NCI-H2227 treated with DMSO at 0.1 percent for 48 hours (cell line): ENCODE results near the gene TTLL4.

Source experiments
- DNase-seq: peaks from one replicate; lab custom pipeline; 2025; lab: John Stamatoyannopoulos, UW

Gene TTLL4, protein sequence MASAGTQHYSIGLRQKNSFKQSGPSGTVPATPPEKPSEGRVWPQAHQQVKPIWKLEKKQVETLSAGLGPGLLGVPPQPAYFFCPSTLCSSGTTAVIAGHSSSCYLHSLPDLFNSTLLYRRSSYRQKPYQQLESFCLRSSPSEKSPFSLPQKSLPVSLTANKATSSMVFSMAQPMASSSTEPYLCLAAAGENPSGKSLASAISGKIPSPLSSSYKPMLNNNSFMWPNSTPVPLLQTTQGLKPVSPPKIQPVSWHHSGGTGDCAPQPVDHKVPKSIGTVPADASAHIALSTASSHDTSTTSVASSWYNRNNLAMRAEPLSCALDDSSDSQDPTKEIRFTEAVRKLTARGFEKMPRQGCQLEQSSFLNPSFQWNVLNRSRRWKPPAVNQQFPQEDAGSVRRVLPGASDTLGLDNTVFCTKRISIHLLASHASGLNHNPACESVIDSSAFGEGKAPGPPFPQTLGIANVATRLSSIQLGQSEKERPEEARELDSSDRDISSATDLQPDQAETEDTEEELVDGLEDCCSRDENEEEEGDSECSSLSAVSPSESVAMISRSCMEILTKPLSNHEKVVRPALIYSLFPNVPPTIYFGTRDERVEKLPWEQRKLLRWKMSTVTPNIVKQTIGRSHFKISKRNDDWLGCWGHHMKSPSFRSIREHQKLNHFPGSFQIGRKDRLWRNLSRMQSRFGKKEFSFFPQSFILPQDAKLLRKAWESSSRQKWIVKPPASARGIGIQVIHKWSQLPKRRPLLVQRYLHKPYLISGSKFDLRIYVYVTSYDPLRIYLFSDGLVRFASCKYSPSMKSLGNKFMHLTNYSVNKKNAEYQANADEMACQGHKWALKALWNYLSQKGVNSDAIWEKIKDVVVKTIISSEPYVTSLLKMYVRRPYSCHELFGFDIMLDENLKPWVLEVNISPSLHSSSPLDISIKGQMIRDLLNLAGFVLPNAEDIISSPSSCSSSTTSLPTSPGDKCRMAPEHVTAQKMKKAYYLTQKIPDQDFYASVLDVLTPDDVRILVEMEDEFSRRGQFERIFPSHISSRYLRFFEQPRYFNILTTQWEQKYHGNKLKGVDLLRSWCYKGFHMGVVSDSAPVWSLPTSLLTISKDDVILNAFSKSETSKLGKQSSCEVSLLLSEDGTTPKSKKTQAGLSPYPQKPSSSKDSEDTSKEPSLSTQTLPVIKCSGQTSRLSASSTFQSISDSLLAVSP

DNA sequence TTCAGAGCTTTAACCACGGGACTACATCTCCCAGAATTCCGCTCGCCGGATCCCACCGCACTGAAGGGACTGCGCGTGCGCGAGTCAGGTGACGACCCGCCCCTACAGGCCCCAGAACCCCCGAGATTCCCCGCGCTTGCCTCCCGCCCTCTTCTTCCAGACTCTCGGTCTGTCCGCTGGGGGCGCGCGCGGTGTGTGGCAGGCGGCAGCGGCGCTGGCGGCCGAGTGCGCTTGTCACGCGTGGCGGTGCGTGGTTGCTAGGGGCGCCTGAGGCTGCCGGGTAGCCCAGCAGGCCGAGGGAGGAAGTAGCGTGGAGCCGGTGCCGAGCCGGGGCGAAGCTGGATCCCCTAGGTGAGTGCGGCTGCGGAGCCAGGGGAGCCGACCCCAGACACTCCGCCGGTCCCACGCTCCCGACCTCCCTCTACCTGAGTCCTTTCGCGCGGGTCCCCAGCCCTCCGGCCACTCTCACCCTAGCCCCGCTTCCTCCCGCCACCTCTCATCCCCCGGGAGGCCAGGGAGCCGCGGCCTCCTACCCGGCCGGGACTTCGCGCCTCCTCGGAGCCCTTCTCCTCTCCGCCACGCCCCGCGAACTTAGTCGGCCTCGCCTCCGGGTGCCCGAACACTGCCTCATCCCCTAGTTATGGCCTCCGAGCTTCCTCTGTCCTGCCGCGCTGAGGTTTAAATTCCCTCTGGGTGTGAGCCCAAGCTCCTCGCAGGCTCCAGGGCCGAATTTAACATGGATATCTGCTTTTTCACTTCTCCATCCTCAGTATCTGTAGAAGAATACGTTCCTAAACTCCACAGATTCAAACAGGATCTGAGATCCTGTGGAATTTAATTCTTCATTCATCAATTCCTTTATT, at the start of gene TTLL4:
TTLL4 (plus strand) TSS at position 149 of the 863 bp plus-strand sequence. CDS start 26,842 bp downstream, outside the sequence.
- peak; percentile 97 for DNase-seq

DNA sequence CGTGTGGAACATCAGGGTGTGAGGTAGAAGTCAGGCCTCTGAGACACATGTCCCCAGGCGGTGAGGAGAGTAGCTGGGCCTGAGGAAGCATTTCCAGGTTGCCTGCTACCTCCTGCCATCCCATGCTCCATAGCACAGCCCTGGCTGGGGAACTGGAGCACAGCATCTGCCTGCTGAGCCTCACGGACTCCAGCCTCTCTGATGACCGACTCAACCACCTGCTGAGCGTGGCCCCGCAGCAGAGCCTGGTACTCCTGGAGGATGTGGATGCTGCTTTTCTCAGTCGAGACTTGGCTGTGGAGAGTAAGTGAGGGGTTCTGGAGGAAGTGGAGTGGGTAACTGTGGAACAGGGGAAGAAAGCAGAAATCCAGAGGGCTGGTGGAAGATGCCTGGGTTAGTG, 48.3 kb upstream of the TTLL4 start:
- no peak for DNase-seq

DNA sequence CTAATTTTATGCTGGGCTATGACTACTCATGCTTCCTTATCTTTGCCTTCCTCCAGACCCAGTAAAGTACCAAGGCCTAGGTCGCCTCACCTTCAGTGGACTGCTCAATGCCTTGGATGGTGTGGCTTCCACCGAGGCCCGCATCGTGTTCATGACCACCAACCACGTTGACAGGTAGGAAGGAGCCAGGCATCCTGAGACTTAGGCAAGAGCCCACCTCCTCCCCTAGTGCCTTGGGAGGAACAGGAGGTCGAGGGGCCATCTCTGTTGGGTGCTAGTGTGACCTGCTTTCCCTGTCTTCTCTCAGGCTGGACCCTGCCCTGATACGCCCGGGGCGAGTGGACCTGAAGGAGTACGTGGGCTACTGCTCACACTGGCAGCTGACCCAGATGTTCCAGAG, 47.8 kb upstream of the TTLL4 start:
- no peak for DNase-seq

DNA sequence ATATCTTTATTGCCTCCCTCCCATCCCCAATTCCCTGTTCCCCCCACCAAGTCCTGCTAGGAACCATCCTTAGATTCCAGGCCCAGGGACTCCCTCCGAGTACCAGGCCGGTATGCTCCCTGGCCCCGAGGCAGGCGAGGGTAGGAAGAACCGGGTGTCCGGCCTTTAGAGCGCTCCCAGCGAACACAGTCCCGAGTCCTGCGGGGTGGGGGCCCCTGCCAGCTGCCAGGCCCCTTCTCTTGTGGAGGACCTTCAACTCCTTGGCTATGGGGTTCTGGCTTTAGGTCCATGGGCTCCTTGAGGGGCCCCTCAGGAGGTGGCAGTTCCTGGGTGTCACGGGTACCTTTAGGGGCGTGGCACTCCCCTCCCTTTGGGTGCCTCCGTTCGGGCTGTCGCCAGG, 46.7 kb upstream of the TTLL4 start:
- DNase-seq = no peak

DNA sequence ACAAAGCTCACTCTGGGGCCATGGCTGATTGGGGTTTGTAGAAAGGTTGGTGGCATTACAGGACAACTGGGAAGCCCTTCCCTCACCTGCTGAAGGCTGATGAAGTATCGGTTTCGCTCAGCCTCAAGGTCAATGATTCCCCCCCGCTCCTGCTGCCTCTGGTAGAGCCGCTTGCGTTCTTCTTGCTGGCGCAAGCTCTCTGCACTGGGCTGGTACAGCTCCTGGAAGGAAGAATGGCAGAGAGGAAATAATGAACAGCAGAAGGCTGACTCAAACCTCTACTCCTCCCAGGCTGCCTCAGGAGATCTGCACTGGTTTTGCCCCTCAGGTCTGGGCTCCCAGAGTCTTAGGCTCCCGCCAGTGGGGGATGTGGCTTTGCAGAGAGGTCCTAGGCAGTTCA, 46.0 kb upstream of the TTLL4 start:
- DNase-seq = no peak

DNA sequence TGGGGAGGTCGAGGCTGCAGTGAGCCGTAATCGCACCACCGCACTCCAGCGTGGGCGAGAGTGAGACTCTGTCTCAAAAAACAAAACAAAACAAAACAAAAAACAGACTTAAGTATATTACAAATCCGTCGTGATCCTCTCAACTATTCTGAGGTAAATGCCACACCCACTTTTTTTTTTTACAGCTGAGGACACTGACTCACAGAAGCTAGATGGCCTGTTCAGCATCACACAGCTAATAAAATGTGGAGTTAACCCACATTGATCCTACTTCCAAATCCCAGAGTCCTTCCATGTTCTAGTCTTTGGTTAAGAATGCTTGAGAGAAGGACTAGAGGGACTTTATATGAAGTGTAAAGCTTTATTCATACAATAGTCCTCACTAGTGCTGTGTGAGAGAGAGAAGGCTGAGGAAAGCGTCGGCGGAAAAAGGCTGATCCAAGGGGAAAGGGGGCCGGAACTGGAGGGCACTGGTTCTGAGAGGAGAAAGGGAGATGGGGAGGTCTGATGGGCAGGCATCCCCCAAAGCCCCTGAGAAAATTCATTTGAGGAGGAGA, 39.5 kb upstream of the TTLL4 start:
- DNase-seq = no peak

DNA sequence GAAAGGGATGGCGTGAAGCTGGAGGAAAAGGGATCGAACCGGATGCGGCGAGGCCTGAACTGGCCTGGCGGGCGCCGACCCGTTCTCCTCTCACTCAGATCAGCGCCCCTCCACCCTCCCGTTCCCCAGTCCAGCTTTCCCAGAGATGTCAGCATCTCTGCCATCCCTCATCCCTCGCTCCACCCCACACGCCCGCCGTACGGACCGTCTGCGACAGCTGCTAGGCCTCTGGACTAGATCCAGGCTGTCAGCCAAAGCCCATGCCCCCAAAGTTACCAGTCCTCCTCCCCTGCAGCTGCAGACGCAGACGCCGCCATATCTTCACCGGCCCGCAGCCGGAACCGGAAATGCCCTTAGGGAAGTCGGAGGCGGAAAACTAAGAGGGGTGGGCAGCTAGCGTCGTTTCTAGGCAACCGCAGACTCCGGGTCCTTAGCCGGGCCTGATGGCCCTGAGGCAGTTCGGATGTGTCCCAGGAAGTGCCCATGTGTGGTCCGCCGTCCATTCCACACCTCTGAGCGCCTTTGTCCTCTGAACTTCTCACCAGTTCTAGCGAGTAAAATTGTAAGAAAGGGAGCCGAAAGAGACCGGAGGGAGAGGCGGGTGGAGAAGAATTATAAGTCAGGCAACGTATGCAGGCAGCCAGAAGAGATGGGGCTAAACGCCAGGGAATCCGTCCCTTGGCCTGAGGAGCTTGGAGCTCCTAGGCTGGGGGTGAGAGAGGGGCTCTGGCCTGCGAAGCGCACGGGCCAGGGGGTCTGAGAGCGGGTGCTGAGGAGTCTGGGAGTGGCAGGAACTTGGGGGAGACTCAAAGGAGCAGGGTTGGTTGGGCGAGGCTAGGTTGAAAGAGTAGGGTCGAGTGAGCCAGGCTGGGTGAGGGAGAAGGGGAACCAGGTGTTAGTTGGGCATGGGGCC, 38.7 kb upstream of the TTLL4 start, which contains the start of the genes RNF25 and STK36:
RNF25 (minus strand) TSS at position 349 of the 913 bp plus-strand sequence; CDS start at position 317, 32 bp downstream.
STK36 (plus strand) TSS at position 433 of the 913 bp plus-strand sequence. CDS start 744 bp downstream, outside the sequence.
- DNase-seq = peak; percentile 94

DNA sequence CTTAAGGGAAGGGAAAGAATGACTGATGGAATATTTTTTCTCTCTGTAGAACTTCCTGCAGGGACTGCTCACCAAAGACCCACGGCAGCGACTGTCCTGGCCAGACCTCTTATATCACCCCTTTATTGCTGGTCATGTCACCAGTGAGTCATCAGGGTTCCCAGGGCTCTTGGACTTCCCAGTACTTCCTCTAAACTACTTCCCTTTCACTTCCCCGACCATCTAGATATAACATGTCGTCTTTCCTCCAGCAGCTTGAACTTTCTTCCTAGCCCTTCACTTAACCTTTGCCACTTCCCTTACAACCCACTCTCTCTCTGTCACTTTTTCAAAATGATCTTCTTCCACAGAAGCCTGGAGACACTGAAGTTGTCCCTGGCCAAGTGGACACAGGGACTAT, 31.5 kb upstream of the TTLL4 start:
- DNase-seq = no peak

DNA sequence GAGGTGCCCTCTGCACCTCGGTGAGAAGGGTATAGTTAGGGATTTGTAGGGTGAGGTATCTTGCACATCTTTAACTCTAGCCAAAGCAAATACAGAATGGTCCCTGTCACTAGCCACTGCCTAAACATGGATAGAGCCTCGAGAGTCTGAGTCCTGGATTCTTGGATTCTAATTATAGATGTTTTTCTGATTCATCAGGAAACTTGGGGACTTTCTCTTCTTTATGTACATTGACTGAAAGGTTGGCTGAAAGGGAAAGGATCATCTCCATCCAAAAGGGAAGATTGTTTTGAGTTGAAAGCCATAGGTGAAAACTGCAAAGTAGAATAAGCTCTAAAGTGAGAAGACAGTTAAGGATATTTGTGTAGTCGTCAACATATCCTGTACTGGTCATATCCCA, 30.6 kb upstream of the TTLL4 start:
- no peak for DNase-seq

DNA sequence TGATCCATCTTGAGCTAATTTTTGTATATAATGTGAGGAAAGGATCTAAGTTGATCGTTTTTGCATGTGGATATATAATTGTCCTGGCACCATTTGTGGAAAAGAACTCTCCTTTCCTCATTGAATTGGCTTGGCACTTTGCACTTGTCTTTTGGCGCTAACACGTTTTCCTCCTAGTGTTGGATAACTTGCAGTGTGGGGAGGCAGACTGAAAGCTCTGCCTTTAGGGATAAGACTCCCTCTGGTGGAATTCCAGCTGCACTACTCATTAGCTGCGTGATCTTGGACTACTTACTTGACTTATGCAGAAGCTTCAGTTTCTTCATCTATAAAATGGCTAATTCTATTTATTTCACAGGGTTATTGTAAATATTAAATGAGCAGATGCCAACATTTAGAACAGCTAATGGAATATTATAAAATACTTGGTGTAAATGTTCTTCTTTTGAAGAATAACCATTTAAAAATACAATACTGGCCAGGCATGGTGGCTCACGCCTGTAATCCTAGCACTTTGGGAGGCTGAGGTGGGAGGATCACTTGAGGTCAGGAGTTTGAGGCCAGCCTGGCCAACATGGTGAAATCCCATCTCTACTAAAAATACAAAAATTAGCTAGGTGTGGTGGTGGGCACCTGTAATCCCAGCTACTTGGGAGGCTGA, 23.1 kb upstream of the TTLL4 start:
- DNase-seq = peak; percentile 69

DNA sequence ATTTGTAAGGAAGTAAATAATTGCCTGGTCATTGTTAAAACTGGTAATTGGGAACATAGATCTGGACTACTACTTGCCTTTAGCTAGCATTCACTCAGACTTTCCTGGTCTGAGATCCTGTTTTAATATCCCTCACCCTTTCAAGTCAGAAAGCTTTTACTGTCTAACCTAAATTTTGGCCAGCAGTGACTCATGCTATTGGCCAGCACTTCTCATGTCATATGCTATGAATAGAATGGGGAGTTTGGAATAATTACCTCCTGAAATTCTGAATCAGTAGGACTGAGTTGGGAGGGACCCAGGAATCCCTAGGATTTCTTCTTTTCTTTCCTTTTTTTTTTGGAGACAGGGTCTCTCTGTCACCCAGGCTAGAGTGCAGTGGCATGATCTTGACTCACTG, 19.4 kb upstream of the TTLL4 start:
- DNase-seq = no peak

DNA sequence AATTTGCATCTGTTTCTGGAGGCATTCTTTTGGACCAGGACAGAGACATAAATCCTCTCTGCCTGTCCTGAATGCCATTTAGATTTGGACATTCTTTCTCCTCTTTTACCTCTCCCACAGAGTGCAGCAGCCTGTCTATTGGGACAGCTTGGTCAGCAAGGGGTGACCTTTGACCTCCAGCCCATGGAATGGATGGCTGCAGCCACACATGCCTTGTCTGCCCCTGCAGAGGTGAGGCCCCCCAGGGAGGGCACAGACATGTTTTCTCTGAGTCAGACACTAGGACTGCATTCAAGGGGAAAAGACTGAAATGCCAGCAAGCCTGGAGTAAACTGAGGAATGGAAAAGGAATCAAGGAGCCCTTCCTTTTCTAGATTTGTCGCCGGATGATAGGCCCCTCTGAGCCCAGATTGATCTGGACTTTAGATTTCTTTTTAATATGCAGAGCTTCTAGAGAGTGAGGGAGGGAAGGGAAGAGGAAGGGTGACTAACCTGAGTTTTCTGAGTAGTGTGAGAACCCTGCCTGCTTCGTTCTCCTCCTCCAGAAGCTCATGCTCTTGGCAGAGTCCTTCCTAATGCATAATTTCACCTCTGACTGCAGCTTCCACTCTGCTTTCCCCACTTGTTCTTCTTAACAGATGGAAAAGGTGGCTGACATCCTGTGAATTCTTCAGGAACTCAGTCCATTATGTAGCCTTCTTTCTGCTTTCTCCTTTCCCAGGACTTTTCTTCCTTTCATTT, 16.1 kb upstream of the TTLL4 start:
- no peak for DNase-seq

DNA sequence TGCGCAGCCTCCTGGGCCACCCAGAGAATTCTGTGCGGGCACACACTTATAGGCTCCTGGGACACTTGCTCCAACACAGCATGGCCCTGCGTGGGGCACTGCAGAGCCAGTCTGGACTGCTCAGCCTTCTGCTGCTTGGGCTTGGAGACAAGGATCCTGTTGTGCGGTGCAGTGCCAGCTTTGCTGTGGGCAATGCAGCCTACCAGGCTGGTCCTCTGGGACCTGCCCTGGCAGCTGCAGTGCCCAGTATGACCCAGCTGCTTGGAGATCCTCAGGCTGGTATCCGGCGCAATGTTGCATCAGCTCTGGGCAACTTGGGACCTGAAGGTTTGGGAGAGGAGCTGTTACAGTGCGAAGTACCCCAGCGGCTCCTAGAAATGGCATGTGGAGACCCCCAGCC, 11.8 kb upstream of the TTLL4 start:
- no peak for DNase-seq

DNA sequence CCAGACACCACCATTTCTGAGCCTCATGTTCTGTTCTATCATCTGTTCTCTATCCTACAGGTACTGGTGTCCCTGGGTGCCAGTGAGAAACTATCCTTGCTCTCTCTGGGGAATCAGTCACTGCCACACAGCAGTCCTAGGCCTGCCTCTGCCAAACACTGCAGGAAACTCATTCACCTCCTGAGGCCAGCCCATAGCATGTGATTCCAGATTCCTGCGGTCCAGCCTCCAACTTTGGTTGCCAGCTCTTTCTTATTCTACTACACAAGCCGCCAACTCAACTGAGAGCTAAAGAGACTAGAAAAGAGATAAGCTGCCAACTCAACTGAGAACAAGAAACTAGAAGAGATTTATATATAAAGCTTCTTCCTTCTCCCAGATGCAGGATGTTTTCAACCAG, 8.8 kb upstream of the TTLL4 start:
- DNase-seq = no peak

DNA sequence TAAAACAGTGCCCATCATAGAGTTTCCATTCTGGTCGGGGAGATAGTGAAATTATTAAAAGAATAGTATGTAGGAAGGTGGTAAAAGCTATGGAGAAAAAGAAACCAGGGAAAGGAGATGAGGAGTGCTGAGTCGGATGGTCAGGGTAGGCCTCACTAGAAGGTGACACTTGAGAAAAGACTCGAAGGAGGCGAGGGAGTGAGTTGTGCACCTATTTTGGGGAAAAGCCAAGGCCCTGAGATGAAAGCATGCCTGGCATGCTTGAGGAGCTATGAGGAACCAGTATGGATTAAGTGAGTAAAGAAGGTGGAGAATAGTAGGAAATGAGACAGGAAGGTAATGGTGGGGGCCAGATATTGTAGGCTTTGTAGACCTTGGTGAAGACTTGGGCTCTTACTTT, 7.3 kb upstream of the TTLL4 start:
- no peak for DNase-seq

DNA sequence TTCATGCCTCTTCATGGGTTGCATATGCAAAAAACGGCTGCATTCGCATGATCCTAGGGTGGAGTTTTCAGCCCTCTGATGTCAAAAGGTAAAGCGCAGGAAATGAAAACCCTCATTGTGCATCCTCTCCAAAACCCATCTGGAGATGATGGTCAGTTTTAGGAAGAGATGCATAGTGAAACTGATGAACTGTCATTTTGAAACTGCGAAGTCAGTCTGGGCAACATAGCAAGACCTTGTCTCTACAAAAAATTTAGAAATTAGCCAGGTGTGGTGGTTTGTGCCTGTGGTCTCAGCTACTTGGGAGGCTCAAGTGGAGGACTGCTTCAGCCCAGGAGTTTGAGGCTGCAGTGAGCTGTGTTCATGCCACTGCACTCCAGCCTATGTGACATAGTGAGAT, 2.5 kb upstream of the TTLL4 start:
- DNase-seq = no peak

DNA sequence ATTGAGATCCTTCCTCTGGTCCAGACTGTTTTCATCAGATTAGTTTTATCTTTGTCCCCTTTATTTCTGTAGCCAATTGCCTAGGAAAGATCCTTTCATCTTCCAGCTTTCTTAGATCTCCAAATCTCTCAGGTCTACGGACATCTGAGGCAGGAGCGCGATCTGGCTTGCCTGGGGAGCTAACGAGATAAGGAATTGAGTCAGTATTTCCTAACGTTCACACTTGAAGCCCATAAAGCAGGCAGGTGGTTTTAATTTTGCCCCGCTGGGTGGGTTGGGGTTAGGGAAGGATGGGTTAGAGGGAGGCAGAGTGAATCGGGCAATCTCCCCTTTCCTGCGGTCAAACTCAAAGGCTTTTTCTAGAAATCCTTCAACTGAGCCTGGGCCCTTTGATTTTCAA, 727 bp upstream of the TTLL4 start:
- DNase-seq = no peak

DNA sequence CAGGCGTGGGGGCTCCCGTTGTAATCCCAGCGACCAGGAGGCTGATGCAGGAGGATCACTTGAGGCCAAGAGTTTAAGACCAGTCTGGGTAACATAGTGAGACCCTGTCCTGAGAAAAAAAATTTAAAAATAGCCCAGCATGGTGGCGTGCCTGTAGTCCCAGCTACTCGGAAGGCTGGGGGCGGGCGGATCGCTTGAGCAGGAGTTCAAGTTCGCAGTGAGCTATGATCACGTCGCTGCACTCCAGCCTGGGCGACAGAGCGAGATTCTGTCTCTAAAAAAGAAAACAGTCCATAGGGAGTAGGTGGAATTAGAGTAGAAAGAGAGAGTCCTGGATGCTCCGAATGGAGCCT, 325 bp upstream of the TTLL4 start:
- no peak for DNase-seq

DNA sequence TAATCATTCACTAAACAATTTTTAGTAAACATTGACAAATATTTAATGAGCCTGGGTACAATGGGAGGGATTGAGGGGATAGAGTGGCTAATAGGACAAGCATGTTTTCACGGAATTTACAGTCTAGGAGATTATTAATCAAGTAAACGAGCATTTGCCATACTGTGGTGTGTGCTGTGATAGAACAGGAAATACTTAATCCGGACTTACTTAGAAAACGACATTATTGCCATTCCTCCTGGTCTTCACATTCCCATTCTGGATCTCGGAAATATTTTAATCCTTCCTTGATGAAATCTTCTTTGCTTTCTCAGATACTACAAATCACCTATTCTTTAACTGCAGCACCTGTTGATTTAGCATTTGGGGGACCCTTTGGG, 905 bp downstream of the TTLL4 start:
- no peak for DNase-seq
